GM23338 (cell line): ENCODE measurements around the gene GTPBP10. TPM values are rescaled to one million over a fixed set of nuclear protein-coding genes. Genes with fewer than 3 reads are reported as not detected.

Source experiments
- ATAC-seq: fragments of 200-7000 bp; cut with Tn5 transposase; 3 replicates; pipeline ENCODE4 v1.9.1; 2020
- DNase-seq: peaks from one replicate; pipeline ENCODE4 v3.0.0-alpha.2; 2015; ENCODE audit warnings: low spot score
- H2AFZ ChIP-seq: fragments of 200-600 bp; sonication (generic); 2 replicates; pipeline ENCODE4 v1.8.0; 2016; ENCODE audit warnings: antibody characterized with exemption, mild to moderate bottlenecking, moderate library complexity
- H3F3A ChIP-seq: fragments of 200-600 bp; sonication (generic); replicated peaks from 2 replicates; pipeline ENCODE4 v1.8.0; 2017; ENCODE audit warnings: antibody characterized with exemption, mixed run types, low read depth
- H3K27ac ChIP-seq: fragments of 200-600 bp; sonication (generic); 2 replicates; pipeline ENCODE4 v1.6.1; 2016; ENCODE audit warnings: low read depth
- H3K27me3 ChIP-seq: fragments of 200-600 bp; sonication (generic); 2 replicates; pipeline ENCODE4 v1.8.0; 2016; ENCODE audit warnings: mild to moderate bottlenecking, mixed run types, moderate library complexity; ENCODE audit not compliant: insufficient read depth
- H3K36me3 ChIP-seq: fragments of 200-600 bp; sonication (generic); 2 replicates; pipeline ENCODE4 v1.8.0; 2016; ENCODE audit warnings: mild to moderate bottlenecking; ENCODE audit not compliant: insufficient read depth
- H3K4me1 ChIP-seq: fragments of 200-600 bp; sonication (generic); 2 replicates; pipeline ENCODE4 v1.8.0; 2016; ENCODE audit warnings: mild to moderate bottlenecking, moderate library complexity; ENCODE audit not compliant: insufficient read depth
- H3K4me2 ChIP-seq: fragments of 200-600 bp; sonication (generic); 2 replicates; pipeline ENCODE4 v1.7.1; 2017; ENCODE audit warnings: mixed run types
- H3K4me3 ChIP-seq: fragments of 200-600 bp; sonication (generic); 2 replicates; pipeline ENCODE4 v1.6.1; 2016; ENCODE audit warnings: mixed run types
- H3K79me2 ChIP-seq: fragments of 200-600 bp; sonication (generic); replicated peaks from 2 replicates; pipeline ENCODE4 v1.8.0; 2017; ENCODE audit warnings: mild to moderate bottlenecking; ENCODE audit not compliant: insufficient read depth
- H3K9me2 ChIP-seq: fragments of 200-600 bp; sonication (generic); 2 replicates; pipeline ENCODE4 v1.8.0; 2017; ENCODE audit not compliant: insufficient read depth
- H4K20me1 ChIP-seq: fragments of 200-600 bp; sonication (generic); replicated peaks from 2 replicates; pipeline ENCODE4 v1.8.0; 2017; ENCODE audit warnings: mild to moderate bottlenecking; ENCODE audit not compliant: insufficient read depth
- H3K27ac Mint-ChIP-seq: 2 replicates; pipeline ENCODE4 v1.8.0; 2020; ENCODE audit warnings: inconsistent platforms, mild to moderate bottlenecking, moderate library complexity, mixed read lengths
- H3K27me3 Mint-ChIP-seq: 3 replicates; pipeline ENCODE4 v1.8.0; 2022; ENCODE audit warnings: low read depth, mild to moderate bottlenecking, moderate library complexity, mixed read lengths, inconsistent platforms; ENCODE audit not compliant: insufficient read depth, poor library complexity
- H3K36me3 Mint-ChIP-seq: 3 replicates; pipeline ENCODE4 v1.8.0; 2021; ENCODE audit warnings: low read depth, mild to moderate bottlenecking, inconsistent platforms, moderate library complexity, mixed read lengths
- H3K4me1 Mint-ChIP-seq: 3 replicates; pipeline ENCODE4 v1.8.0; 2020; ENCODE audit warnings: mild to moderate bottlenecking, inconsistent platforms, mixed read lengths
- H3K4me3 Mint-ChIP-seq: 3 replicates; pipeline ENCODE4 v1.8.0; 2021; ENCODE audit warnings: moderate library complexity, mild to moderate bottlenecking, inconsistent platforms, mixed read lengths
- H3K9me3 Mint-ChIP-seq: 3 replicates; pipeline ENCODE4 v1.8.0; 2020; ENCODE audit warnings: moderate library complexity, mild to moderate bottlenecking, inconsistent platforms, mixed read lengths
- CTCF ChIP-seq, 2 experiments: fragments of 200-600 bp in 1 of 2; sonication (generic) in 1 of 2; conservative IDR thresholded peaks; 2 replicates each; pipeline versions ENCODE4 v1.5.1 to v1.6.1; 2016 to 2017; ENCODE audit warnings: antibody characterized with exemption in 2 of 2, low read depth in 2 of 2, mild to moderate bottlenecking in 2 of 2, moderate library complexity in 1 of 2
- ETS1 ChIP-seq: IDR thresholded peaks from 2 replicates; pipeline ENCODE4 v1.6.1; 2016; ENCODE audit warnings: antibody characterized with exemption
- EZH2phosphoT487 ChIP-seq: fragments of 200-600 bp; sonication (generic); IDR thresholded peaks from one replicate; pipeline ENCODE4 v1.8.1; 2018; ENCODE audit warnings: antibody characterized with exemption; ENCODE audit not compliant: unreplicated experiment
- POLR2AphosphoS5 ChIP-seq: IDR thresholded peaks from 2 replicates; pipeline ENCODE4 v1.6.1; 2016; ENCODE audit warnings: antibody characterized with exemption, low read depth
- REST ChIP-seq: IDR thresholded peaks from one replicate; pipeline ENCODE4 v1.6.1; 2018; ENCODE audit warnings: antibody characterized with exemption; ENCODE audit not compliant: unreplicated experiment
- STAT1 ChIP-seq: IDR thresholded peaks from one replicate; pipeline ENCODE4 v1.6.1; 2016; ENCODE audit warnings: antibody characterized with exemption; ENCODE audit not compliant: unreplicated experiment
- ZNF114 ChIP-seq: fragments of 250-450 bp; sonication (Bioruptor Pico); IDR thresholded peaks from 2 replicates; pipeline ENCODE4 v1.5.0; 2020; ENCODE audit warnings: mild to moderate bottlenecking, moderate library complexity
- polyA plus RNA-seq: library from polyadenylated mRNA; unstranded; fragments of >200 nt; fragmentation: Nextera tagmentation; extraction: Ambion mirVana; gene quantifications from 2 replicates; pipeline ENCODE4 v1.2.1, GENCODE V29; 2016
- total RNA-seq: library from RNA; depleted of rRNA; stranded (reverse); fragments of >200 nt; shearing (Covaris generic); gene quantifications from 2 replicates; pipeline ENCODE4 v1.2.3, GENCODE V29; 2014

GTPBP10 gene
- total and polyA plus RNA-seq, 2 experiments from 2014 or later, result 15.1 to 23.0 TPM

GRCh38 chr7:90303241-90303640 lies 43.3 kb upstream of the GTPBP10 start (continued):
- no peak for TF ChIP-seq REST
- TF ChIP-seq STAT1, result no peak
- no peak for TF ChIP-seq ZNF114
- no peak for TF ChIP-seq EZH2phosphoT487

- no peaks in the 10 kb centered on the region for H4K20me1 ChIP-seq
- no peak for TF ChIP-seq ETS1
- peak in 1 of 2 experiments; percentile 39; a peak in 3 of 4 replicates for TF ChIP-seq CTCF (conservative IDR thresholded peaks at IDR 0.05; ENCODE audit: low read depth in 2 of 2)
- no peak overlapping the region for H3K27ac ChIP-seq
- H3K4me2 ChIP-seq, result no peak overlapping the region
- H3K27me3 ChIP-seq, result no peaks in the 10 kb centered on the region
- H3F3A ChIP-seq, result no peaks in the 10 kb centered on the region
- DNase-seq, result peak; percentile 21
- ATAC-seq, result no peak
- no peaks in the 10 kb centered on the region for H3K79me2 ChIP-seq
- no peak overlapping the region for H3K4me3 ChIP-seq
- no peak overlapping the region for H2AFZ ChIP-seq
- Mint-ChIP-seq H3K27ac (no peak overlapping the region), H3K4me1 (no peaks in the 10 kb centered on the region), H3K27me3 (no peaks in the 10 kb centered on the region), H3K9me3 (no peaks in the 10 kb centered on the region), H3K4me3 (no peak overlapping the region), H3K36me3 (no peaks in the 10 kb centered on the region)
- H3K36me3 ChIP-seq, result no peaks in the 10 kb centered on the region
- no peaks in the 10 kb centered on the region for H3K9me2 ChIP-seq
- no peaks in the 10 kb centered on the region for H3K4me1 ChIP-seq
These were observed 36.6 kb upstream of the GTPBP10 start for GRCh38 chr7:90309872-90310271.

- no peaks in the 10 kb centered on the region for H3K36me3 Mint-ChIP-seq
- no peaks in the 10 kb centered on the region for H4K20me1 ChIP-seq
- H3K4me1 ChIP-seq, result no peaks in the 10 kb centered on the region
- H3K27ac ChIP-seq, result no peak overlapping the region
- no peaks in the 10 kb centered on the region for H3K27me3 ChIP-seq
- no peaks in the 10 kb centered on the region for H3K36me3 ChIP-seq
- no peak overlapping the region for H2AFZ ChIP-seq
- H3K4me2 ChIP-seq, result no peak overlapping the region
- ATAC-seq (no peak), DNase-seq (no peak)
- H3K9me3 Mint-ChIP-seq, result no peaks in the 10 kb centered on the region
- H3F3A ChIP-seq, result no peaks in the 10 kb centered on the region
- H3K27ac Mint-ChIP-seq, result no peak overlapping the region
- H3K4me3 Mint-ChIP-seq, result no peak overlapping the region
- no peaks in the 10 kb centered on the region for H3K27me3 Mint-ChIP-seq
- no peaks in the 10 kb centered on the region for H3K4me1 Mint-ChIP-seq
- no peak for TF ChIP-seq ETS1
- no peak for TF ChIP-seq POLR2AphosphoS5
- H3K79me2 ChIP-seq, result no peaks in the 10 kb centered on the region
- no peak overlapping the region for H3K4me3 ChIP-seq
- no peaks in the 10 kb centered on the region for H3K9me2 ChIP-seq
These were observed 35.3 kb upstream of the GTPBP10 start for GRCh38 chr7:90311175-90311574.
